Stimulated activated CD4-positive, alpha-beta T cell treated with anti-CD3 and anti-CD28 coated beads, Interleukin-2, amount 100 ng/mL, for 4 hours (primary cell): Measurements from ENCODE around the gene LDB2.
"Not testable (repeated sequence)": the region's sequence is repeated elsewhere in the genome, so short reads cannot be mapped to it uniquely, and the experiment has no call there.

Experiments
- DNase-seq: peaks from one replicate; pipeline ENCODE4 v3.0.0-alpha.2; 2020; ENCODE audit warnings: low read depth

LDB2 gene

DNA sequence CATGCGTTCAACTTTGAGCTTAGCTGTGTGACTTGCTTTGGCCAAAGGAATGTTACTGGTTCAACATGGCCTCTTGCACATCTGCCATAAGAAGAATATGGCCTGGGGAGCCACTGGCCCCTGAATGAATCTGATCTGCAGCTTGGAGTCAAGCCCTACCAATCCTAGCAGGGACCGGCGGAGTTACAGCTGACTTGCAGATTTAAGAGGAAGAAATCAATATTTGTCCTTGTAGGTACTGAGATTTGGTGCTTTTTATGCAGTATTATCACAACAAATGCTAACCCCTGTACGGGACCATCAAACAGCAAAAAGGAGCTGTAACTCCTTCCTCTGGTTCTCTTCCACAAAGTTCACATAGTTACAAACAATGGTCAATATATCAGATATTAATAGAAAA lies 252.0 kb downstream of the LDB2 start:
- no peak for DNase-seq

DNA sequence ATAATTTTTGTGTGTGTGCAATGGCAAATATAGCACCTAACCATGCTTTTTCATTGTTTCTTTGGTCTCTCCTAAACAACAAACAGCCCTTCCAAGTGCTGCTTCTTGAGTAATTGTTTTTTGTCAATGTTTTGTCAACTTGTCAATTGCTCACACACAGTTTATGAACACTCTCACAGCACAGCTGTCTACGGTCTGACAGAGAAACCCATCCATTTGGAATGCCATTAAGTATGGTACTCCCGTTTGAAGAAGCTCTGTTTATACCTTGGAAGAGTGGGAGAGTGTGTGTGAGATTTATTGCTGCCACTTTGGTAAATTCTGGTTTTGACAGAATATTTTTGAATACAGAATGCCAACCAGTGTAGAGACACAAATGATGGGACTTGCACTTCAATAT lies 254.6 kb downstream of the LDB2 start:
- DNase-seq = no peak

DNA sequence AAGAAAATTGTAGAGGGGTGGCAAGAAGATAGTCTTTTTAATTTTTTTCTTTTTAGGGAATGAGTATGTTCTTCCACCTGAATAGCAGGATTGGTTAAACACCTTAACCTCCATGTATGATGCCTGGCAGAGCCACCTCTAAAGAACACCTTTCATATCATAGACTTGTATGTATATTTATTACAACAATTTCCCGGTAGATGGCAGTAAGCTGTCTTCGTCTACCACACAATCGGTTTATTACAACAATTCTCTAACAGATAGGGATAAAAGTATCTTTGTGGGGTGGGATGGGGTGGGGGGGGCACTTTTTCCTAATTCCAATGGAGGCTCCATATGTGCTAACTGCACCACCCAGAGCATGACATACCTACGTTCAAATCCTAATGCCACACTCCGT lies 255.5 kb downstream of the LDB2 start:
- DNase-seq = no peak

DNA sequence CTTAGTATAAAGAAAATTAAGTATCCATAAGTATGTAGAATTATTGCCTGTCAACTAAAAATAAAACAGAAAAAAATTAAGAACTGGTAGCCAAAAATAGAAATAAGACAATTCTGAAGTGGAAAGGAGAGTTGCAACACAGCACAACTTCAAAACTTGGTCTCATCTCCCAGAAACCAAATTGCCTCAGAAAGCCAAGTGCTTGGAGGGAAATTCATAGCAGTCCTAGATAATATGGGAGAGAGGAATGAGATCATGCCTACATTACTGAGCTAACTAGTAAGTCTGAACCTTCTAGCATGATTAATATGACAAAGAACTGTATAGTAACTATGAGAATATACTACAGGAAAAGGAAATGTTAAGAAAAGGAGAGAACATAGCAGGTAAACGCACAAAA lies 256.5 kb downstream of the LDB2 start:
- DNase-seq = no peak

DNA sequence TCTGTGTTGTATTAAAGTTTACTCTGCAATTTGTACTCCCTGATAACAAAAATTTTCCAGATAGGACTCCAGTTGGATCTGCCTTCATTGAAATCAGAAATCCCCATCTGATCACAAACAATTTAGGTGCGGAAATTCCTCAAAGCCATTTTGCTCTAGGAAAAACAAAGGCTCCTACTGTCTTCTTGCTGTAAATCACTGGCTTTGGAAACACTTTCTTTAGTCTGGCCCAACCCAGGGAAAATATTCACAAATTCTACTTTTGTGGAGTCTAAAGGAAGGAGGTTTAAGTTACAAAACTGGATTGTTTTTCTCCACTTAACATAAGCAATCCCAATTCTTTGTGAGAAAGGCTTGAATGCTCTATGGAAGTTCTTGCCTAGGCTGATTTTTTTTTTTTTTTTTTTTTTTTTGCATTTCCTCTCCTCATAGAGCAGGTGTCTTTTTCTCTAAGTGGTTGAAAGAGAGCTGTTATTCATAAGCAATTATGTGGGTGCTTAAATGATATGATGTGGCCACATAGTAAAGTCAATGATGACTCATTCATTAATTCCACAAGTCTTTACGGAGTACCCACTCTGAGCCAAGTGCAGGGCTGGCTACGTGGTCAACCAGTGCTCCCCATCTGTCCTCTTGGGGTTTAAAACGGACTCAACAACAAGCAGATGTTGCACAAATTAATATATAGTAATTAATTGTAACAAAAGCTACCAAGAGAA lies 261.4 kb downstream of the LDB2 start:
- DNase-seq = no peak

DNA sequence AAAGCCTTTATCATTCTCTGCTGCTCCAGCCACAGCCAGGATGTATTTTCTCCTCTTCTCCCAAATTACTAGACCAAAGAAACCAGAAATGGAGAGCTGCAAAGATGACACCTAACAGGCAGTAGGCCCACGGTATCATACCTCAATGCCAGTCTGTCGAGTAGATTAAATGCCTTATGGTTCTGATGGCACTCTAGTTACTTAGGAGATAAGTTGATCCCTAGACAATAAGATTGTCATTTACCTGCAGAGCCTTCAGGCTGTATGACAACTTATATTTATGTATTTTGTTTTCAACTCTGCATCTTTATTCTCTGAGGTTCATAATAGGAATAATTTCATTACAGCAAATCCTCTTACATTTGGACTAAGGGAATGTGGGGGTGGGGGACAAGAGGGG lies 262.1 kb downstream of the LDB2 start:
- no peak for DNase-seq

DNA sequence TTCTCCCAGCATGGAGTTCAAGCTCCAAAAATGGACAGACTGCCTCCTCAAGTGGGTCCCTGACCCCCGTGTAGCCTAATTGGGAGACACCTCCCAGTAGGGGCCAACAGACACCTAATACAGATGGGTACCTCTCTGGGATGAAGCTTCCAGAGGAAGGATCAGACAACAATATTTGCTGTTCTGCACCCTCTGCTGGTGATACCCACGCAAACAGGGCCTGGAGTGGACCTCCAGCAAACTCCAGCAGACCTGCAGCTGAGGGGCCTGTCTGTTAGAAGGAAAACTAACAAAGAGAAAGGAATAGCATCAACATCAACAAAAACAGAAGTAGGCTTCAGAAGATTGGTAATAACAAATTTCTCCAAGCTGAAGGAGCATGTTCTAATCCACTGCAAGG lies 269.2 kb downstream of the LDB2 start:
- not testable (repeated sequence) for DNase-seq

DNA sequence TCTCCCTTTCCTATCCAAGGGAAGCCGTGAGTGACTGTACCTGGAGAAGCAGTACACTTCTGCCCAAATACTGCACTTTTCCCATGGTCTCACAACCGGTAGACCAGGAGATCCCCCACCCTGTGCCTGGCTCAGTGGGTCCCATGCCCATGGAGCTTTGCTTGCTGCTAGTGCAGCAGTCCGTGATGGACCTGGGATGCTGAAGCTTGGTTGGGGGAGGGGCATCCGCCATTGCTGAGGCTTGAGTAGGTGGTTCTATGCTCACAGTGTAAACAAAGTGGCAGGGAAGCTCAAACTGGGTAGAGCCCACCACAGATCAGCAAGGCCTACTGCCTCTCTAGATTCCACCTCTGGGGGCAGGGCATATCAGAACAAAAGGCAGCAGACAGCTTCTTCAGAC lies 269.6 kb downstream of the LDB2 start:
- DNase-seq = not testable (repeated sequence)

DNA sequence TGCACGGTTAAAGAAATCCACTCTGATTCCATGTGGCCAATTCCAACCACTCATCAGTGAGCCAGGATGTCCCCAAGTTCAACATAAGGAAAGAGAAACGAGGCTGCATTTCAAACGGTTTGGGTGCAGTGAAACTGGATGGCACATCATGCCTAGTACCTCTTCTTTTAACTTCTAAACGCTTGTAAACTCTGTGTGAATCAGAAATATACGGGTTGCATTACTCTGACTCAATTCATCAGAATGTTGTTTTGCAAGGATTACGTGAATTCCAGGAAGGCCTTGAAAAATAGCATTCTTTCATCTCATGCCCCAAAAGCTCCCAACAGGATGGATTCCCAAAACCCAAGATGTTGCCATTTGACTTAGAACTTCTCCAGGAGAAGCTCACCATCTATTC lies 270.4 kb downstream of the LDB2 start:
- no peak for DNase-seq

DNA sequence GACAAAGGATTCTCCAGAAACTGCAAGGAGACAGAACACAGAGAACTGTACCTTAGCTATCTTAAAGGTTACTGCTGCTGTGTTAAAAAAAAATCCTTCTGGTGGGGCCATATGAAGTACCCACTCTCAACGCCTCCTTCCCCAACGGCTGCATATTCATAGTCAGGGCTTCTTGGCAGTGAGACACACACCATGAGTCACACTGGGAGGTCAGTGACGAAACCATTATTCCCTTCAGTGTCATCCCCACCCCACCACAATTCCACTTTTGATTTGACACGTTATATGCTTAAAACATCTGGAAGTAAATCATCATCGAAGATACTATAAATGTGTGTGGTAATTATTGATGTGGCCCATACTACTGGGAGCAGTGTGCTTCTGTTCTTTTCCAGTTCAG lies 271.5 kb downstream of the LDB2 start:
- no peak for DNase-seq

DNA sequence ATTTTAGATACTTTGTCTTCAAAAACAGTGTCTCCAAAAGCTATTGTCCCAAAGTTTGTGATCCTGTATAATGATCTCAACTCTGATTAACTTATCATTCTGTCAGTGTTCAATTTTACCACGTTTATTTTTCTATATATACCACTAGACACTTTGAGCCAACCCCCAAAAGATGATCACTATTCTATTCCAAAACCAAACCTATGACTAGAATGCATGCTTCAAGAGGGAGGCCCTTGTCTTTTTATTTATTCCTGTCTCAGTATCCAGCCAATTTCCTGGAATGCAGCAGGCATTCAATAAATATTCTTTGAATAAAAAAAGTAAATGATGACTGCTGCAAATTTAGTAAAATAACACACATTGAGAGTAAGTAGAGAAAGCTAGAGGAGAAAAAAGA lies 275.6 kb downstream of the LDB2 start:
- DNase-seq = no peak

DNA sequence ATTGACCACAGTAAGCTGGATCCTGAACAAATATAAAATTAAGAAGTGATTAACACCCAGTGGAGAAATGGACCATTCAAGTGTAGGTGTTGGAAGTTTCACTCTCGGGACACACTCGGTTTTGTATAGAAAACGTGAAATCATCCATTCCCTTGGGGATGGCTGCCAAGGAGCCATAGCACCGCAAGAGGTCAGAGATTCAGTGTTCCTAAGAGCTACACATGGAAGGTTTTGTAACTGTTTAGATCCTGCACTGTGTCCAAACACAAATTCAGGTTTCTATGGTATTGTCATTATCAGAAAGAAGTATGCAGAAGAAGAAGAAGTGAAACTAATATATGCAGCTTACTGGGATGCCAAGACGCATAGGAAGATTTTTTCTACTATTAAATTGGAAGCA lies 281.0 kb downstream of the LDB2 start:
- DNase-seq = no peak

DNA sequence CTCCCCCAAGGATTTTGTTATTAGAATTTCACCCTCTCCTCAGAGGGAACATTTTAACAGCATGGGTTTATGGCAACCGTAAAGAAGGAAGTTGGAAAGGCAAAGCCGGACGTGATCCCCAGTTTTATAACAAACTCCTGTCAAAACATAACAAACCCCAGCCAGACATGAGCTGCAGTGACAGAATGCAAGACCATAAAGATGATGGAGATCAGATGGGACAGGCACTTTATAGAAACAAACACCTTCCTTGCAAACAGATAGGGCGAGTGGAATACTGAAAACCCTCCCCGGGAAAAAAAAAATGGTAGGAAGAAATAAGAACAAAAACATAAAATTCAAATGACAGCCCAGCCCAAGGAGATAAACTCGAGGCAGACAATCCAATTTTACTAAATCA lies 281.4 kb downstream of the LDB2 start:
- DNase-seq = no peak

DNA sequence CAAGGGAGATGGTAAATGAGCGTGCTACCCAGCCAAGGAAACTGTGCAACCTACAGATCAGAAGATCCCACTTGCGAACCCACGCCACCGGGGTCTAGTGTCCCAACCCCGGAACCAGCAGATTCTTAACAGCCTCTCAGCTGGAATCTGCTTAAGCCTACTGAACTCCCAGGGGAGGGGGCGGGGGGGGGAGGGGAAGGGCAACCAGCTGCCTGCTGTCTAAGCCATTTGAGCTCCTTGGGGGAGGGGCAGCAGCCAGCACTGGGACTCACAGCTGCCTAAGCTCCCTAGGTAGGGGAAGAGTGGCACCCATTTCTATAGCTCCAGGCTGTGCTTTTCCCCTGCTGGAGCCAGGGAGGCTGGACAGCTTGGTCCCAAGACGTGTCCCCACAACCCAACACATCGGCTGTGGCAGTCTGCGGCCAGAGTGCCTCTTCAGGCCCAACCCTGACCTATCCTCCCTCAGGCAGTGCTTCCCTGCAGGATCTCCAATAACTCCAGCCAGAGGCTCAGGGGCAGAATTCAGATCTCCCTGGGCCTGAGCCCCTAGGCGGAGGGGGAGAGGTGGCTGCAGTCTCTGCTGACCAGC lies 289.2 kb downstream of the LDB2 start:
- no peak for DNase-seq

DNA sequence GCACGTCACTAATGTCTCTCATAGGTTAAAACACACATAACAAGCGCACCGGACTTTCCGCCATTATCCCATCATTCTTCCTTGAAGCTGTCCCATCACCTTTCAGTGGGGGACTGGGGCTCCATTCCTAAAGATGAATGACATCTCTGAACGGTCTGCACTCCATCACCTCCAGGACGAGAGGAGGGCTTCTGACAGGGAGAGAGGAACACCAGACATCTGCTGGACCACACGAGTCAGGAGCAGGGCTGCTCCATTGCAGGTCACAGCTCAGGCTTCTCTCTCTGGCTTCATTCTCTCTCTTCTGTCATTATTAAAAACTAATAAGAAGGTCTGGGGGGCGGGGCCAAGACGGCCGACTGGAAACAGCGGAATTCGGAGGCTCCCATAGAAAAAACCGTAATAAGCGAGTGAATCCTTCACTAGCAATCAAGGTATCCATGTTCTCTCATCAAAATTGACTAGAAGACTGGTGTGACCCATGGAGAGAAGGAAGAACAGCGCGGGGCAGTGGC lies 289.8 kb downstream of the LDB2 start:
- DNase-seq = no peak

DNA sequence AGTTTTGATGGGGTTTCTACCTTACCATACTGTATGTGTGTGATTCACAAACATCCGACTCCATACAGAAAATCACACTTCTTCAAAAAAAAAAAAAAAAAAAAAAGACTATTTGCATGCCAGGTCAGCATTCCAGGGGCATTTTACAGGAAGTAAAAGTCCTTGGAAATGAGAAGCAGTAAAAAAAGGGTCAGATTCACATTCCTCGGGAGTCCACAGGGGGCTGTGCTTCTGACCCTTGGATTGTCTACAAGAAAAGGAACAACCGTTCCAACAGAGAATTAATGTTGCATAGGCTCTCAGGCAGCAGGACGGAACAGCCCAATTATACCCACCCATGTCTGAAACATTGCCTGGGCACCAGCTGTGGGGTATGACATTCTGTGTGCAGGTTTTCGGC lies 290.3 kb downstream of the LDB2 start:
- DNase-seq = no peak

DNA sequence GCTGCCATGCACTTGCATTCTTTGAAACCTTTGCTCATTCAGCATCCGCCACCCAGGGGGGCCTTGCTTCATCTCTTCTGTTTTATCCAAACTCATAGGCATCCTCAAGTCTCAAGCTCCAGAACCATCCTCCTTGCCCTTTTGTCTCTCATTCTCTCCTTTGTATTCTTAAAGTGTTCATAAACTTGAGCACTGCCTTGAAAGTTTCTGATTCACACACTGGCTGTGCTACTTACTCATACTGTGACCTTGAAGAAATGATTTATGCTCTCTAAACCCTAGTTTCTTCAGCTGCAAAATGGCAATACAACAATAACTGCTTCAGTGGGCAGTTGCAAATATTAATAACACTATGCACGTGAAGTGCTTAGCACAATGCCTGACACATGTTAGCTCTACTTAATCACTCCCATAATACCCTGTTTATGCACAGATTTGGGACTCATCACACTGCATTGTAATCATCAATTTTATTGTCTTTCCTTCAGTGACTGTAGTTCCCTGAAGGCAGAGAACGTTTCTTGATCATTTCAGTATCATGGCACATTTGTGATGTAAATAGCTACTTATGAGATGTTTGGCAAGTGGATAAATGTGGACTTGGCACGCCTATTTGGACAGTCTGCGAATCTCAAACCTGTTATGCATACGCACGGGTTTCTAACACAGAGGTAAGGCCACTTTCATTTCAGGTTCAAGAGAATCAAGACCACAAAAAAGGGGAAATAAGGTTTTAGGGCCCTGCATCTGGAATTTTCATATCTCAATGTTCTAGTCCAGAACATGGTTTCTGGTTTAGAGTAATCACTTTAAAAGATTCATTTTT lies 291.0 kb downstream of the LDB2 start:
- DNase-seq = no peak

DNA sequence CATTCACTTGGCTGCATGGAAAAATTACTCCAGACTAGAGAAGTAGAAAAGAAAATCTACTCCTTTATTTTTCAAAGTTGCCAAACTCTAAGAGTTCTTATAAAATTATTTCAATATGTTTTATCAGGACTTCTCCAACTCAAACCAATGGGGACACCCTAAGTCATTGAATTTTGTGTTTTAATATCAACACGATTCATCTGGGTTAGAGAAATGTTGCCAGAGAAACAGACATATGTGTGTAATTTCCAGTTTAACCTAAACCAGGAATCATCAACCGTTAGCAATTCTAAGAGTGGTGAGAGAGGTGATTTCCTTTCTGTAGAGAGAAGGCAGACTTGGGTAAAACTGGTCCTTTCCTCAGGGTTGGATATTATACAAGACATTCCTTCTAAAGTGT lies 291.8 kb downstream of the LDB2 start:
- no peak for DNase-seq

DNA sequence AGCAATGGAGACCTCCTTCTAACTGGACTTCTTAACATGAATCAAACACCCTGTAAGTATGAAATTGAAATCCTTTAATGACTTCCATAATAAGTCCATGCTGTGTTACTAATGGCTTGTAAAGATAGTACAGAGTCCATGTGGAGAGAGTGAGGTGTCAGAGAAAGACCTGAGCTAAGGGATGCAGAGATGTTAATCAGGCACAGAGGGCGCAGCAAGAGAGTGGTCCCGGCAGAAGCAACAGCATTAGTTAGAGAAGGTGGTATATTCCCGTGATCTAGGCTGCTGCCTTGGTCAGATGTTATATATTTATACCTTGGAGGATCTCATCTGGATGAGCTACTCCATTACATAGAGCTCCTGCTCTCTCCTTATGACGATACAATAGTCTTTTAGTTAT lies 295.3 kb downstream of the LDB2 start:
- DNase-seq = no peak

DNA sequence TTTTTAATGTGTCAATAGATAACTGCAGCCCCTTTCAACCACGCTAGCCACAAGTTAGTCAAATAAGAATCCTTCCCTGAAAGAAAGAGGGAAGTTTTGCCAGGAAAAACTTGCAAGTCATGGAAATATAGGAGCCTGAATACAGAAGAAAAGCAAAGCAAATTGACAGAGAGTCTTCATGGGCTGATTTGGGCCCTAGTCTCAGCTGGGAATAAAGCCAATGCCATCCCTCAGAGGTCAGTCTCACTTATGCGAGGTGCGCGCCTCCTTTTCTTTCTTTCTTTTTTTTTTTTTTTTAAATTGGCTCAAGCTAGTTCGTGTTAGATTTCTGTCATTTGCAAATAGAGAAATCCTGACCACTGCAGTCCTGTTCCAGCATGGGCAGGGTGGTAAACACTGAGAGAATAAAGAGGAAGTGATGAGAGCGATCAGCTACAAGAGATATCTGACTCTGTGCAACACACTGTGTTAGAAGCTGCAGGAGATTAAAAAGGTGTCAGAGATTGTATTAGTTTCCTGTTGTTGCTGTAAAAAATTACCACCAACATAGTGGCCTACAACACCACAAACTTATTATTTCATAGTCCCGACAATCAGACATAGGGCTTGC lies 299.7 kb downstream of the LDB2 start:
- DNase-seq = no peak

DNA sequence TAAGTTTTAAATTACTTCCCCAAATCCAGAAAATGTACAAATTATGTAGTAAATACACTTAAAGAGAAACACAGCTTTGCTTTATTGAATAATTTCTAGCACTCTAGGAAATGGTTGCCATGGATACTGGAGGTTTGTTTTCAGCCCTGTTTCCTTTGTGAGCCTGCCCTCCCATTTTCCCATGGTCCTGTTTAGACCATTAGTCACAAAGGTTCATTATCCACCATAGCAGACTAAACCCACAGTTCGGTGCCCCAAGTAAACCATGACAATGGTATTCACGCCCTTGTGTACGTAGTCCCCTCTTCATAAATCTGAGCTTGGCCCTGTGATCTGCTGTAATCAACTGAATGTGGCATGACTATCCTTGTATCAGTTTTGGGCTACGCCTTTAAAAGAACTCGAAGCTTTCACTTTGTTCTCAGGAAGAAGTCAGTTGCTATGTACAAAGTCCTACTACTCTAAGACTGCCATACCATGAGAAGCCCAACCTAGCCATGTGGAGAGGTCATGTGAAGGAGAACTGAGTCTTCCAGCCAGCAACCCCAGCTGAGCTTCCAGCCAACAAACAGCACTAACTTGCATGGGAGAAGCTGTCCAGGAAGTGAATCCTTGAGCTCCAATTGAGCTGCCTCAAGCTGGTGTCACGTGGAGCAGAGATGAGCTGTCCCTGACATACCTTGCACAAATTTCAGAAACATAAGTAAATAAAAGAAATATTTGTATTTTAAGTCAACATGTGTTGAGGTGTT lies 300.4 kb downstream of the LDB2 start:
- no peak for DNase-seq

DNA sequence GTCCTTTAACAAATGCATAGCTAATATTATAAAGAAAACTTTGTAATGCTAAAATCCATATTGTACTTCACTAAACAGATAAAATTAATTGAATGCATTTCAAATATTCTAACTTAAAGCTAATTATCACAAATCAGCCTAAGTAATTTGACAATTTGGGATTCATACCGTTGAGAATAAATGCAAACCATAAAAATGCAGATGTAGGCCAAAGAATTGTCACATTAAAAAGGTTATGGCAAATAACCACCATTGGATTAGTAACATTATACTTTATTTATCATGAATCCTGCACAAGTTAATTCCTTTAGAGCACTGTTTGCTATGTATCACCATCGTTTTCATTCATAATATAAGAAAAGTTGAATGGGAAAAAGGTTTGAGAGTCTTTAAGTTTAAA lies 301.0 kb downstream of the LDB2 start:
- no peak for DNase-seq
